ENCODE data around the gene TMEM235.

Gene TMEM235

GRCh38 chr17:78273813-78274212 is 42.4 kb downstream of the TMEM235 start:
- DNase-seq = no peak
- Histone ChIP-seq H3K4me3 (ENCODE audit: low read depth, low read length) (no peak overlapping the region), H3K27ac (no peak overlapping the region), H3K27me3 (replicated peaks) (peaks cover 11% of the 10 kb centered on the region), H3K36me3 (replicated peaks) (no peaks in the 10 kb centered on the region)
- TF ChIP-seq, protein P1, sequence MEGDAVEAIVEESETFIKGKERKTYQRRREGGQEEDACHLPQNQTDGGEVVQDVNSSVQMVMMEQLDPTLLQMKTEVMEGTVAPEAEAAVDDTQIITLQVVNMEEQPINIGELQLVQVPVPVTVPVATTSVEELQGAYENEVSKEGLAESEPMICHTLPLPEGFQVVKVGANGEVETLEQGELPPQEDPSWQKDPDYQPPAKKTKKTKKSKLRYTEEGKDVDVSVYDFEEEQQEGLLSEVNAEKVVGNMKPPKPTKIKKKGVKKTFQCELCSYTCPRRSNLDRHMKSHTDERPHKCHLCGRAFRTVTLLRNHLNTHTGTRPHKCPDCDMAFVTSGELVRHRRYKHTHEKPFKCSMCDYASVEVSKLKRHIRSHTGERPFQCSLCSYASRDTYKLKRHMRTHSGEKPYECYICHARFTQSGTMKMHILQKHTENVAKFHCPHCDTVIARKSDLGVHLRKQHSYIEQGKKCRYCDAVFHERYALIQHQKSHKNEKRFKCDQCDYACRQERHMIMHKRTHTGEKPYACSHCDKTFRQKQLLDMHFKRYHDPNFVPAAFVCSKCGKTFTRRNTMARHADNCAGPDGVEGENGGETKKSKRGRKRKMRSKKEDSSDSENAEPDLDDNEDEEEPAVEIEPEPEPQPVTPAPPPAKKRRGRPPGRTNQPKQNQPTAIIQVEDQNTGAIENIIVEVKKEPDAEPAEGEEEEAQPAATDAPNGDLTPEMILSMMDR (IDR thresholded peaks at IDR 0.05; ENCODE audit: low read depth, low read length, missing control alignments) = no peak
- in situ Hi-C loops (cut with HindIII; ENCODE audit: low pct_ligation_motif_present, low sequenced_read_pairs) = no loop called here

GRCh38 chr17:78275355-78275754 is 43.9 kb downstream of the TMEM235 start:
- no peak for DNase-seq
- H3K36me3 ChIP-seq (replicated peaks) = no peaks in the 10 kb centered on the region
- in situ Hi-C loops (cut with HindIII; ENCODE audit: low pct_ligation_motif_present, low sequenced_read_pairs) = no loop called here
- peaks cover 3% of the 10 kb centered on the region for H3K27me3 ChIP-seq (replicated peaks)
- TF ChIP-seq, protein P1 (IDR thresholded peaks at IDR 0.05; ENCODE audit: low read depth, low read length, missing control alignments) = no peak
- no peak overlapping the region for H3K4me3 ChIP-seq (ENCODE audit: low read depth, low read length)
- H3K27ac ChIP-seq = no peak overlapping the region

DNA sequence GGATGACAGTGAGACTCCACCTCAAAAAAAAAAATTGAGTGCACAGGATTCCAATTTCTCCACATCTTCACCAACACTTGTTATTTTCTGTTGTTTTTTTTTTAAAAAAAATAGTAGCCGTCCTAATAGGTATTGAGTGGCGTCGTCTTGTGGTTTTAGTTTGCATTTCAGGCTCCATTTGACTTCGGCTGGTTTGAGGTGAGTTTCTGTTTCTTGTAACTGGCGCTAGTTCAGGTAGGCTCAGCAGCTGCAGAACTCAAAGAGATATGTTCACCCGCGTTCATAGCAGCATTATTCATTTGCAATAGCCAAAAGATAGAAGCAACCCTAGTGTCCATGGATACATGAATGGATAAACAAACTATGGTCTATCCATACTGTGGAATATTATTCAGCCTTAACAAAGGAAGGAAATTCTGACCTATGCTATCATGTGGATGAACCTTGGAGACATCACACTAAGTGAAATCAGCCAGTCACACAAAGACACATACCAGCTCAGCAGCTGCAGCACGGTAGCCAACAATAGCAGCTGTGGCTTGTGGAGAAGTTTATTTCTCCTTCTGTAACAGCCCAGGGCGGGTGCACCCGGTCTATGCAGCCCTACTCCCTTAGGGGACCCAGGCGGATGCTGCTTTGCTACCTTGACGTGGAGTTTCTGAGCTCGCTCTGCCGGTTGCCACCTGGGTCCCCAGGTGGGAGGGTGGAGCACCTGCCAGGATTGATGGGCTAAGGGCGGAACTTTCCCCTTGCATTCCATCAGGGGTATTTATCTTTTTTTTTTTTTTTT is 44.9 kb downstream of the TMEM235 start:
- peaks cover 3% of the 10 kb centered on the region for H3K27me3 ChIP-seq (replicated peaks)
- H3K4me3 ChIP-seq (ENCODE audit: low read depth, low read length) = no peak overlapping the region
- TF ChIP-seq, protein P1 (IDR thresholded peaks at IDR 0.05; ENCODE audit: low read depth, low read length, missing control alignments) = no peak
- no peak for DNase-seq
- H3K36me3 ChIP-seq (replicated peaks) = no peaks in the 10 kb centered on the region
- no peak overlapping the region for H3K27ac ChIP-seq
- in situ Hi-C loops (cut with HindIII; ENCODE audit: low pct_ligation_motif_present, low sequenced_read_pairs) = no loop called here

- in situ Hi-C loops (cut with HindIII; ENCODE audit: low pct_ligation_motif_present, low sequenced_read_pairs) = no loop called here
- no peak for DNase-seq
- no peak overlapping the region for H3K4me3 ChIP-seq (ENCODE audit: low read depth, low read length)
- no peaks in the 10 kb centered on the region for H3K36me3 ChIP-seq (replicated peaks)
- no peak overlapping the region for H3K27ac ChIP-seq
- TF ChIP-seq, protein P1 (IDR thresholded peaks at IDR 0.05; ENCODE audit: low read depth, low read length, missing control alignments) = no peak
- no peaks in the 10 kb centered on the region for H3K27me3 ChIP-seq (replicated peaks)
These were observed 46.8 kb downstream of the TMEM235 start for GRCh38 chr17:78278139-78278741.

DNA sequence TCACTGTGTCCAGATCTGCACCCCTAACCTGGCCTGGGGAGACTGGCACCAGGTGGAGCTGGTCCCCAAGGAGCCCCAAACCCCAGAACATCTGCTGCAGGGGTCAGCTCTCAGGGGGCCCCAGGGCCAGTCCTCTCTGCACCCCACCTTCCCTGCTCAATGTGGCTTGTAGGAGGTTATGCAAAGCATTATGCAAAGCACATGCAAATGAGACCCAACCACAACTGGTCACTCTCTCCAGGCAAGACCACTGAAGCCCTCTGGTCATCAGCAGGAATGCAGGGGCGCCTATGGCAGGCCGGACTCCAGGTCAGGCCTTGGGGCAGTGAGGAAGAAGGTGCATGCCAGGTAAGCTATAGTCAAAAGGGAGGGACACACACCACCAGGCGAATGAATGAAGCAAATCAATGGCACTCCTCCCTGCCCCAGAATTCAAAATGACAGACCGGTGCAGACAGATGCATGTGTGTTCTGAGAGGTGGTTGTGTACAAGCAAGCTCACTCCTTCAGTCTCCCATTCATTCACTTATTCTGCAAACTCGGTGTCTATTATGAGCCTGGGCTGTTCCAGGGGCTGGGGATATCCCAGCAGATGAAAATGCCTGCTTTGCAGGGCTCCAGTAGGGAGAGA is 48.0 kb downstream of the TMEM235 start:
- H3K27me3 ChIP-seq (replicated peaks) = no peaks in the 10 kb centered on the region
- TF ChIP-seq, protein P1 (IDR thresholded peaks at IDR 0.05; ENCODE audit: low read depth, low read length, missing control alignments) = no peak
- no peaks in the 10 kb centered on the region for H3K36me3 ChIP-seq (replicated peaks)
- in situ Hi-C loops (cut with HindIII; ENCODE audit: low pct_ligation_motif_present, low sequenced_read_pairs) = no loop called here
- no peak overlapping the region for H3K27ac ChIP-seq
- no peak for DNase-seq
- H3K4me3 ChIP-seq (ENCODE audit: low read depth, low read length) = no peak overlapping the region

Measured in brain microvascular endothelial cell (primary cell).